Muscle of leg (tissue), 16 donors: ENCODE data around the gene CSNK2A2. TPM values are rescaled to one million over a fixed set of nuclear protein-coding genes. Genes with fewer than 3 reads are reported as not detected.

Source experiments
- DNase-seq: peaks from one replicate; pipeline ENCODE4 v3.0.0; 2013
- H3K27ac ChIP-seq: one replicate; pipeline ENCODE4 v1.5.1; 2013; ENCODE audit warnings: mild to moderate bottlenecking, low read length, control low read depth
- H3K27me3 ChIP-seq: one replicate; pipeline ENCODE4 v1.6.1; 2013; ENCODE audit warnings: low read length; ENCODE audit not compliant: control insufficient read depth, insufficient read depth
- H3K36me3 ChIP-seq: one replicate; pipeline ENCODE4 v1.6.1; 2013; ENCODE audit warnings: low read length; ENCODE audit not compliant: control insufficient read depth, insufficient read depth
- H3K4me1 ChIP-seq: one replicate; pipeline ENCODE4 v1.6.1; 2013; ENCODE audit warnings: low read length; ENCODE audit not compliant: control insufficient read depth, insufficient read depth
- H3K4me3 ChIP-seq: one replicate; pipeline ENCODE4 v1.5.1; 2013; ENCODE audit warnings: low read length, control low read depth
- H3K9me3 ChIP-seq: replicated peaks from 2 replicates; pipeline ENCODE4 v1.6.1; 2013; ENCODE audit warnings: low read depth, low read length; ENCODE audit not compliant: control insufficient read depth
- WGBS: methylation state at CpG from one replicate; pipeline ENCODE4 v1.1.5; 2013; ENCODE audit warnings: missing lambda C conversion rate; ENCODE audit not compliant: insufficient coverage; 5-methylcytosine and 5-hydroxymethylcytosine counted together
- long read RNA-seq, 11 donors: transcript quantifications; one replicate each; lab custom pipeline, GENCODE V29; 2026
- polyA plus RNA-seq, 8 donors: library from polyadenylated mRNA; unstranded; fragments of 120-200 nt; gene quantifications; one replicate each; pipeline versions ENCODE4 v1.2.1 to v1.2.3, GENCODE V29; 2013; ENCODE audit warnings: inconsistent platforms in 1 of 8, low replicate concordance in 1 of 8; ENCODE audit not compliant: insufficient read length in 8 of 8, insufficient read depth in 1 of 8
- total RNA-seq: library from RNA; stranded (reverse); fragments of 120-200 nt; gene quantifications from one replicate; pipeline ENCODE4 v1.2.4, GENCODE V29; 2013

CSNK2A2 gene
- total RNA-seq (35.6 TPM), polyA plus RNA-seq (10 to 100 TPM; 73.4 to 95.4 (median 85.0) TPM)
- long read RNA-seq, donor 1, partial matches to known transcripts, result 5 of 9 reads
- long read RNA-seq, donor 1, other reads (novel, unspliced or antisense), result 0 of 9 reads
- long read RNA-seq, donor 2, partial matches to known transcripts, result 0 of 4 reads
- long read RNA-seq, donor 2, other reads (novel, unspliced or antisense), result 0 of 4 reads
- long read RNA-seq, donor 3, transcript CSNK2A2-201 (12 exons, 1,701 nt), result major isoform, 8 of 9 reads
- long read RNA-seq, donor 3, partial matches to known transcripts, result 0 of 9 reads
- long read RNA-seq, donor 3, other reads (novel, unspliced or antisense), result 0 of 9 reads
- long read RNA-seq, donor 4, partial matches to known transcripts, result 0 of 6 reads
- long read RNA-seq, donor 4, other reads (novel, unspliced or antisense), result 0 of 6 reads
- long read RNA-seq, donor 5, full-length matches to known transcripts, result 16 of 22 reads
- long read RNA-seq, donor 5, partial matches to known transcripts, result 6 of 22 reads
- long read RNA-seq, donor 5, other reads (novel, unspliced or antisense), result 0 of 22 reads
- long read RNA-seq, donor 6, transcript CSNK2A2-201 (12 exons, 1,701 nt), result major isoform, 14 of 27 reads
- long read RNA-seq, donor 6, transcript CSNK2A2-204 (5 exons, 547 nt), result minor isoform, 6 of 27 reads
- long read RNA-seq, donor 6, partial matches to known transcripts, result 7 of 27 reads
- long read RNA-seq, donor 6, other reads (novel, unspliced or antisense), result 0 of 27 reads
- long read RNA-seq, donor 7, transcript CSNK2A2-204 (5 exons, 547 nt), result major isoform, 6 of 12 reads
- long read RNA-seq, donor 7, partial matches to known transcripts, result 6 of 12 reads
- long read RNA-seq, donor 7, other reads (novel, unspliced or antisense), result 0 of 12 reads
- long read RNA-seq, donor 8, partial matches to known transcripts, result 6 of 13 reads
- long read RNA-seq, donor 8, other reads (novel, unspliced or antisense), result 0 of 13 reads
- long read RNA-seq, donor 9, transcript CSNK2A2-201 (12 exons, 1,701 nt), result major isoform, 5 of 15 reads
- long read RNA-seq, donor 9, partial matches to known transcripts, result 6 of 15 reads
- long read RNA-seq, donor 9, other reads (novel, unspliced or antisense), result 0 of 15 reads
- long read RNA-seq, donor 10, full-length matches to known transcripts, result 13 of 13 reads
- long read RNA-seq, donor 10, partial matches to known transcripts, result 0 of 13 reads
- long read RNA-seq, donor 10, other reads (novel, unspliced or antisense), result 0 of 13 reads
- long read RNA-seq, donor 11, partial matches to known transcripts, result 12 of 22 reads
- long read RNA-seq, donor 11, other reads (novel, unspliced or antisense), result 0 of 22 reads

DNA sequence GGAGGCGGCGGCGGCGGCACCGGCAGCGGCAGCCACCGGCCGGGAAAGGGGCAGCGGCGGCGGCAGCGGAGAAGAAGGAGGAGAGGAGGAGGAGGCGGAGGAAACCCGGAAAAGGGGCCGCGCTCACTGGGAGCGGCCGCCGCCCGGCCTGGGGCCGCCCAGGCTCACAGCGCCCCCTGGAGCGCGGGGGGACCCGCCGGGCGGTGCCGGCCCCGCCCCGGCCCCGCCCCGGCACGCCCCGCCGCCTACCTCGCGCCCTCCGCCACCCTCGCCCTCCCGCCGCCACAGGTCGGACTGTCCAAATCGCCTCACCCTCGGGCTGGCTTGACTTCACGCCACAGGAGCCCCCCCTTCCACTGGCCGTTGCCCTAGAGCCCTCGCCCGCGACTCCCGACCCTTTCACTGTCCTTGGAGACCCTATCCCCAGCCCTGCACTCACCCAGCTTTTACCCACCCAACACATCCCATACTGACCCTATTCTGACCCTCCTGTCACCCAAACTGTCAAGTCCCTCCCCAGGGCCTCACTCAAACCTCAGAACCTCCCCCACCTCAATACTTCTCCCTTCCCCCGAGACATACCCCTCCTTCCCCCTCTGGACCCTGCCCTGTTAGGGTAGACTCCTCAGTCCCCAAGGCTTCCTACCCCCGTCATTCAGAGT lies at the start of gene CSNK2A2:
CSNK2A2 (minus strand) TSS at position 85 of the 662 bp plus-strand sequence. CDS start 370 bp downstream, outside the sequence.
- Histone ChIP-seq H3K27me3 (peaks cover 7% of the 10 kb centered on the region), H3K36me3 (peaks cover 14% of the 10 kb centered on the region), H3K4me3 (peak within 1 kb of the TSS; percentile 61), H3K4me1 (peaks cover 13% of the 10 kb centered on the region), H3K9me3 (no peaks in the 10 kb centered on the region), H3K27ac (no peak within 1 kb of the TSS)
- 1% methylated on average over 40 of the region's 52 CpGs for WGBS
- peak; percentile 83 for DNase-seq

DNA sequence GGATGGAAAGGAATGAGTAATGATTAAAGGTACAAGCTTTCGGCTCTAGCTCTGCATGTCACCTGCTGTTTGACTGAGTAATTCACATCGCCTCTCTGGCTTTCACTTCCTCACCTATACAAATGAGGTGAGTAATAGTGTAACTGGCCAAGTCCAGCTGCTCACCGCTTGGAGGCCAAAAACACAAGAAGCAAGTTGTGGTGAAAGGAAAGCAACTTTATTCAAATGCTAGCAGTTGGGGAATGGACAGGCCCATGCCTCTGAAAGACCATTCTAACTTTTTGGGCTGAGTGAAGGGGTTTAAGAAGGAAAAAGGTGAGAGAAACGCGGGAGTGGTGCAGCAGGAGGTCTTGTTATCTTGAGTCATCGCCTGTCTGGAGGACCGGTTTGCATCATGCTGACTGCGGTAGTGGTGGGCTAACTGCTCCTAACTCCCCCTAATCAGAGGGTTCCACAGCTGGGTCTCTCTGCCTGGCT lies 45.7 kb upstream of the CSNK2A2 start:
- no peaks in the 10 kb centered on the region for H3K36me3 ChIP-seq
- WGBS, result 42% methylated on average over 2 of the region's 8 CpGs
- H3K27me3 ChIP-seq, result peaks cover 7% of the 10 kb centered on the region
- no peaks in the 10 kb centered on the region for H3K9me3 ChIP-seq
- no peaks in the 10 kb centered on the region for H3K4me1 ChIP-seq
- H3K4me3 ChIP-seq, result no peak overlapping the region
- no peak for DNase-seq
- no peak overlapping the region for H3K27ac ChIP-seq

DNA sequence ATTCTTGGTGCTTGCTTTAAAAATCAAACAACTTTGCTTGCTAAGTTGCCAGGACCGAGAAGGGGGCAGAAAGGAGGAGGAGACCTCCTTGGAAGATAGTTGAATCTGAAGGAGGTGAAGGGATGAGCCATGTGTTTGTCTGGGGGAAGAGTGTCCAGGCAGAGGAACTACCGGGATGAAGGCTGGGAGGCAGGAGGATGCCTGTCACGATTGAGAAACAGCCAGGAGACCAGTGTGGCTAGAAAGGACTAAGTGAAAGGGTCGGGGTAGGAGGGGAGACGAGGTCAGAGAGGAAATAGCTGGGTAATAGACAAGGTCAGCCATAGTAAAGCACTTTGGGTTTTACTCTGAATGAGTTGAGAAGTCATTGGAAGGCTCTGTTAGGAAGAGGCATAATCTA lies 38.9 kb upstream of the CSNK2A2 start:
- no peak for DNase-seq
- WGBS, result 10% methylated on average over 5 of the region's 5 CpGs

DNA sequence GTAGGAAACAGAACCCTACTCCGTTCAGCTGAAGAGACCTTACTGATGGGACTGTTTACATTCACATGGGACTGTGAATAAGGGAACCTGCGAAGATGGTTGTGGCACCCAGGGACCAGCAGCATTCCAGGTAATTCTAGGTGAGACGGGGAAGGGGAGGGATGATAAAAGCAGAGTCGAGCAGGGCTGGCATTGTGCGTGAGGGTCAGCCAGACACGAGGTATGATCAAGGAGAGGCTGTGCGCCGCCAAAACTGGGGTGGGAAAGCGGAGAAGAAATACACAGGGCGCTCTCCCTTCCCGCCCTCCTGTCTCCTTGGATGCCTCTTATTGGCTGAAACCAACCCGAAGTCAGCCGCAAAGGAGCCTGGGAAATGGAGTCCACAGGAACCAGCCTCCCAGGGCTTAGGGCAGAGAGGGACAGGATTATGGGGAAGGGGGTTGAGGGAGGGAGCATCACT lies 38.4 kb upstream of the CSNK2A2 start:
- H3K27ac ChIP-seq, result no peak overlapping the region
- DNase-seq, result peak; percentile 73
- no peaks in the 10 kb centered on the region for H3K9me3 ChIP-seq
- H3K36me3 ChIP-seq, result no peaks in the 10 kb centered on the region
- H3K4me1 ChIP-seq, result peaks cover 6% of the 10 kb centered on the region
- 1% methylated on average over 9 of the region's 13 CpGs for WGBS
- peak overlapping the region; percentile 40 for H3K4me3 ChIP-seq
- H3K27me3 ChIP-seq, result peaks cover 9% of the 10 kb centered on the region

More for the DNA sequence above, 38.9 kb upstream of the CSNK2A2 start:
- Histone ChIP-seq H3K4me1 (peaks cover 6% of the 10 kb centered on the region), H3K4me3 (no peak overlapping the region), H3K36me3 (no peaks in the 10 kb centered on the region), H3K27ac (no peak overlapping the region), H3K9me3 (no peaks in the 10 kb centered on the region), H3K27me3 (peaks cover 9% of the 10 kb centered on the region)

DNA sequence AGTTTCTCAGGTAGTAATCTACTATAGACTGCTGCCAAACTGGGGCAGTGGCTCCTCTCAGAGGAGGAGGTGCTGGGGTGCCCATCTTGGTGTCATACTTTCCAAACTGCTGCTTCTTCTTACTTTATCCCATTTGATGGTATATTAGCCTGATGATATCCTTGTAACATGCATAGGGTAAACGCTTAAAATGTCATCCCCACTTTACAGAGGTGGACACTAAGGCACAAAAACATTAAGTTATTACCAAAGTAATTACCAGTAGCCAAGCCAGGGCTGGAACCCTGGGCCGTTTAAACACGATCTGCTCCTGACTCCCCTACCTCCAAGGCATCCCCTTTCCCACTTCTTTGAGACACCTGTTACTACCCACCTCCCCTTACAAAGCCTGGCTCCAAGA lies 37.8 kb upstream of the CSNK2A2 start:
- no peaks in the 10 kb centered on the region for H3K9me3 ChIP-seq
- no peak overlapping the region for H3K4me3 ChIP-seq
- no peak overlapping the region for H3K27ac ChIP-seq
- no peaks in the 10 kb centered on the region for H3K36me3 ChIP-seq
- H3K27me3 ChIP-seq, result peaks cover 9% of the 10 kb centered on the region
- DNase-seq, result no peak
- 67% methylated on average over 1 of the region's 3 CpGs for WGBS
- peaks cover 6% of the 10 kb centered on the region for H3K4me1 ChIP-seq

DNA sequence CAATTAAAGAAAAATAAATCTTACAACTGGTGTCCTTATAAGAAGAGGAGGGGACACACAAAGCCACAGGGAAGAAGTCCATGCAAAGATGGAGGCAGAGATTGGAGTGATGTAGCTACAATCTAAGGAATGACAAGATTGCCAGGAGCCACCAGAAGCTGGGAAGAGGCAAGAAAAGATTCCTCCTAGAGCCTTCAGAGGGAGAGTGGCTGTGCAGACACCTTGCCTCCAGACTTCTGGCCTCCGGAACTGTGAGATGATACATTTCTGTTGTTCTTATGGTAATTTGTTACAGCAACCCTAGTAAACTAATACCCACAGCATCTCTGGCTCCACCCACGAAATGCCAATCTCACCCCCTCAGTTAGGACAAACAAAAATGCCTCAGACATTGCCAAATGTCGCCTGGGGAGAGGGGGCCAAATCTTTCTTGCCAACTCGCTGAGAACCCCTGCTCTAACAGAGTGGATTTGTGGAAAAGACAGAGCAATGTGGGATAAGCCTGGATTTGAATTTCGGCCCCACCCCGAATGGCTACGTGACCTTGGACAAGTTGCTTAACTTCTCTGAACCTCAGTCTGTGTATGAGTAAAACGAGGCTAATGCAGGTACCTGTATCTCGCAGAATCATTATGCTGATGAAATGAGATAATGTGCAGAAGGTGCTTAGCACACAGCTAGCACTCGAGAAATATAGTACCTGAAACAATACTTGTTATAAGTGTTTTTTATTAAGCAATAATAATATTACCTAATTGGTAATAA lies 37.1 kb upstream of the CSNK2A2 start:
- no peak for DNase-seq
- 74% methylated on average over 7 of the region's 10 CpGs for WGBS
- H3K4me1 ChIP-seq, result peaks cover 6% of the 10 kb centered on the region
- peaks cover 9% of the 10 kb centered on the region for H3K27me3 ChIP-seq
- H3K4me3 ChIP-seq, result no peak overlapping the region
- no peak overlapping the region for H3K27ac ChIP-seq
- H3K9me3 ChIP-seq, result no peaks in the 10 kb centered on the region
- no peaks in the 10 kb centered on the region for H3K36me3 ChIP-seq

DNA sequence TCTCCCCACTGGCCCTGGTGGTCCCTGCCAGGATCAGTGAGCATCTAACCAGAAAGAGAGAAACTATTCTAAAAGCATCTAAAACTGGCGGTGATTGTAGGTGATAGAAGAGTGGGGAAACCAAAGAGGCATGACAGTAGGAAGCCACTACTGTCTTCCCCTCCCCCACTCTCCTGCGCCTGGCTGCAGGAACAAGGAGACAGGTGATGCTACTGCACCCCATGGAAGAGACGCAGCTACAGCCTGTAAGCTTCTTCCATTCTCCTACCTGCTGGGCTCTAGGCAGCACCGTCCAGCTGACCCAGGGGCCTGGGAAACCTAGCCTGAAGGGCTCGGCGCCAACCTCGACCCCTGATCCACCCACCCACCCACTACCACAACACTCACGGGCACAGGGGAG lies 32.4 kb upstream of the CSNK2A2 start:
- Histone ChIP-seq H3K9me3 (no peaks in the 10 kb centered on the region), H3K4me1 (no peaks in the 10 kb centered on the region), H3K36me3 (no peaks in the 10 kb centered on the region), H3K27me3 (peaks cover 2% of the 10 kb centered on the region), H3K27ac (no peak overlapping the region), H3K4me3 (no peak overlapping the region)
- no peak for DNase-seq
- WGBS, result no CpG with 5 or more reads among the region's 8 CpGs

DNA sequence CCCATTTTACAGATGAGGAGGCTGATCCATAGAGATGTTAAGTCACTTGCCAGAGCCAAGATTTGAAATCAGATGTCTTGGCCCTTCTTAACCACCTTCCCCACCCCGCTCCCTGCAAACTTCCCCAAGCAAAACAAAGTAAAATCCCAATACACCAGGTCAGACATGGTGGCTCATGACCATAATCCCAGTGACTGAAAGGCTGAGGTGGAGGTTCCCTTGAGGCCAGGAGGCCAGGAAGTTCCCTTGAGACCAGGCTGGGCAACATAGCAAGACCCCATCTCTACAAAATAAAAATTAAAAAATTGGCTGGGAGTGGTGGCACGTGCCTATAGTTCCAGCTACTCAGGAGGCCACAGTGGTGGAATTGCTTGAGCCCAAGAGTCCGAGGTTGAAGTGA lies 28.9 kb upstream of the CSNK2A2 start:
- H3K4me1 ChIP-seq, result no peaks in the 10 kb centered on the region
- no peak for DNase-seq
- no peak overlapping the region for H3K27ac ChIP-seq
- H3K36me3 ChIP-seq, result no peaks in the 10 kb centered on the region
- no CpG with 5 or more reads among the region's 3 CpGs for WGBS
- no peak overlapping the region for H3K4me3 ChIP-seq
- H3K27me3 ChIP-seq, result no peaks in the 10 kb centered on the region
- H3K9me3 ChIP-seq, result no peaks in the 10 kb centered on the region
